GM21825 (cell line): Measurements from ENCODE around the gene GGTLC2.
"Not testable (repeated sequence)": the region's sequence is repeated elsewhere in the genome, so short reads cannot be mapped to it uniquely, and the experiment has no call there.

Experiments used
- ATAC-seq: cut with Tn5 transposase; IDR thresholded peaks from one replicate; pipeline ENCODE4 v1.9.1; 2021; ENCODE audit warnings: mild to moderate bottlenecking, moderate library complexity; ENCODE audit not compliant: unreplicated experiment

Gene GGTLC2

GRCh38 chr22:22644314-22644713 lies at the start of gene GGTLC2:
Gene GGTLC2, plus strand, starts transcription at chr22:22644614. Its CDS starts 1,732 bp downstream, at chr22:22646346.
- not testable (repeated sequence) for ATAC-seq

GRCh38 chr22:22595001-22595835 lies 49.2 kb upstream of the GGTLC2 start:
- no peak for ATAC-seq

- no peak for ATAC-seq
These were observed 46.3 kb upstream of the GGTLC2 start for GRCh38 chr22:22598144-22598543.

GRCh38 chr22:22599248-22599647 lies 45.2 kb upstream of the GGTLC2 start:
- no peak for ATAC-seq

DNA sequence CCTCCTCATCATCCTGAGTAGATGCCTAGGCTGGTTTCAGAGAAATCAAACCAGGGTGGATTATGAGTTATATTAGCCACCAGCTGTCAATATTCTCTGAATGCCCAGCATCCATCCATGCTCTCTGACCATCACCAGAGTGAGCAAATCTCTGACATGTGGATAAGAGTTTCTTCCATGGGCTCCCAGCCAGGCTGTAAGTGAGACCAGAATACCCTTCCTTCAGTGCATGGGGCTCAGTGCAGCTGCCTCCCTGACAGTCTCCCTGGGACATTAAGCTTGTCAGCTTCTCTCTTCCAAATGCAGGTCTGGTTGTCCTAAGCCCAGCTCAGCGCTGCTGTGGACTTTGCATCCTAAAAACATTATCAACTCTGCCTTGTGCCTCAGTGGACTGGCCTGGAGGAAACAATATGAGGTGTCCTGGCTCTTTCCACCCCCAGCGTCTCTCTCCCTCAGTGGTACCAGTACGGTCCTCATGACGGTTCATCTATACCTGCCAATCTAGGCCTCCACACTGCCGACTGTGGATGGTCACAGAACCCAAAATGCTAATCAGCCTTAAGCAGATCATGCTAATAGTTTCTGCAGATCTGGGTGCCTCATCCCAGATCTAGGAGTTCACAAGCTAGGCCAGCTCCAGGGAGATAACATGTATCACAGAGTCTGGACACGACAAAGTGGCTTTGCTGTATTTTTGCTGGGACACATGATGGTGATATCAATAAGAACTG lies 43.7 kb upstream of the GGTLC2 start:
- no peak for ATAC-seq

GRCh38 chr22:22603470-22603947 lies 40.9 kb upstream of the GGTLC2 start:
- no peak for ATAC-seq

DNA sequence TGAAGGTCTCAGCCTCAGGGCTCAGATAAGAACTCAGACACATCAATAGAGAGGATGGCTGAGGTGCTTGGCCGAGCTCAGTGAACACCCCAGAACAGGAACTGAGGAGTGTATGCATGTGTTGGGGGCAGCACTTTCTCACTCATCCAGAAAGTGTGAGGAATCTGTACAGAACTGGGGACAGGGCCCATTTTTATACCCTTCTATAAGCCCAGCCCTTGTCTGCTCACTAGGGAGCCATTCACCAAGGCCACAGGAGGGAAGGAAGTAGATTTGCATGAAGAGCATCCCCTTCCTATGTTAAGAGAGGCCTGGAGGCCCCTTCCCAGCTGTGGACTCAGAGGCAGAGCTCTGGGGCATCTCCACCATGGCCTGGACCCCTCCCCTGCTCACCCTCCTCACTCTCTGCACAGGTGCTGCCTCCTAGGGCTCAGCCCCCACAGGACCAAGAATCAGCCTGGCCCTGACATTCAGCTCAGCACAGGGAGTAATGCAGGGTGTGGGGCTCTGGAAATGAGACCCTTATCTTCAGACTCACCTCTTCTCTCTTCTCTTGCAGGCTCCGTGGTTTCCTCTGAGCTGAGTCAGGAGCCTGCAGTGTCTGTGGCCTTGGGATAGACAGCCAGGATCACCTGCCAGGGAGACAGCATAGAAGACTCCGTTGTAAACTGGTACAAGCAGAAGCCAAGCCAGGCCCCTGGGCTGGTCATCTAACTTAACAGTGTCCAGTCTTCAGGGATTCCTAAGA lies 39.9 kb upstream of the GGTLC2 start:
- no peak for ATAC-seq

- no peak for ATAC-seq
These were observed 39.4 kb upstream of the GGTLC2 start for GRCh38 chr22:22605074-22605404.

- not testable (repeated sequence) for ATAC-seq
These were observed 36.4 kb upstream of the GGTLC2 start for GRCh38 chr22:22608022-22608421.

DNA sequence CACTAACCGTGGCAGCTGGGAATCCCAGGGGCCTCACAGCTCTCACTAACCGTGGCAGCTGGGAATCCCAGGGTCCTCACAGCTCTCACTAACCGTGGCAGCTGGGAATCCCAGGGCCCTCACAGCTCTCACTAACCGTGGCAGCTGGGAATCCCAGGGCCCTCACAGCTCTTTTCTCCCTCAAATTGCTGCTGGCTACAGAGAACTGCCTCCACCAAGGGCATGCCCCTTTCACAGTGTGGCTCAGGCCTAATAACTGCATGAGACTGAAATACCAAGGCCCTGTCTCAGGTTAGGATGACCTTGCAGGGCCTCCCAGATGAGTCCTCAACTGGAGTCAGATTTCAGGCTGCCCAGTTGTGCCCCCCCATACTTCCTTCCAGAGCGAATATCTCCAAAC lies 35.1 kb upstream of the GGTLC2 start:
- ATAC-seq = no peak

GRCh38 chr22:22612516-22612915 lies 31.9 kb upstream of the GGTLC2 start:
- ATAC-seq = no peak

GRCh38 chr22:22614065-22614464 lies 30.3 kb upstream of the GGTLC2 start:
- ATAC-seq = no peak

DNA sequence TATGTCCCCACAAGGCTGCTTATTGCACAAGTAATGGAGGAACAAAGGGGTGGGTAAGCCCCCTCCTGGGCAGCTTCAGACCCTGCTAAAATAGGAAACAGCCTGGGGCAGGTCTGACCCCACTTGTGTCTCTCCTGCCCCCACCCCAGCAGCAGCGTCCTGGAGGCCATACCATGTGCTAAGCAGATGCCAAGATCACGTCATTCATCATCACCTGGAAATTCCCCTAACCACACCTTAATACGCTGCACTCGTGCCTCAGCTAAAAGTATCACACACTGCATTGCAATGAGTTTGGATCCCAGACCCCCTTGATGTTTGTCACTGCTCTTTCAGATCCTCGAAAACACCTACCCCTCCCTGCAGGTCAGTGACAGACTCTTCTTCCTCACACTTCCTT lies 27.8 kb upstream of the GGTLC2 start:
- no peak for ATAC-seq

DNA sequence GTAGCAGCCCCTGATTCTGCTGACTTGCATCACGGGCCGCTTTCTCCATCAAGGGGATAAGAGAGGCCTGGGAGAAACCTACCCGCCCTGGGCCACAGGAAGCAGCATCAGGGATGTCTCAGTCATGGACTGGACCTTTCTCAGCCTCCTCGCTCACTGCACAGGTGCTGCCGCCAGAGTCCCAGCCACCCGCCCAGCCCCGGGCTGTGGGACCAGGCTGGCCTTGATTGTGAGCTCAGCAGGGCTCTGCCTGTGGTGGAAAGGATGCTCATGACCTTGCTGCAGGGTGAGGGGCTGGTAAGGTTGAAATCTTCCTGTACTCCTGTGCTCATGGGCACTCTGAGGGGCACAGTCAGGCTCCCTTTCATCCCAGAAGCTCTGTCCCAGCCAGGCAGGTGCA lies 26.0 kb upstream of the GGTLC2 start:
- ATAC-seq = no peak

GRCh38 chr22:22618923-22619322 lies 25.5 kb upstream of the GGTLC2 start:
- no peak for ATAC-seq

- ATAC-seq = no peak
These were observed 24.5 kb upstream of the GGTLC2 start for GRCh38 chr22:22619765-22620414.

GRCh38 chr22:22628546-22629495 lies 15.6 kb upstream of the GGTLC2 start:
- ATAC-seq = not testable (repeated sequence)

GRCh38 chr22:22631223-22631652 lies 13.2 kb upstream of the GGTLC2 start:
- not testable (repeated sequence) for ATAC-seq

DNA sequence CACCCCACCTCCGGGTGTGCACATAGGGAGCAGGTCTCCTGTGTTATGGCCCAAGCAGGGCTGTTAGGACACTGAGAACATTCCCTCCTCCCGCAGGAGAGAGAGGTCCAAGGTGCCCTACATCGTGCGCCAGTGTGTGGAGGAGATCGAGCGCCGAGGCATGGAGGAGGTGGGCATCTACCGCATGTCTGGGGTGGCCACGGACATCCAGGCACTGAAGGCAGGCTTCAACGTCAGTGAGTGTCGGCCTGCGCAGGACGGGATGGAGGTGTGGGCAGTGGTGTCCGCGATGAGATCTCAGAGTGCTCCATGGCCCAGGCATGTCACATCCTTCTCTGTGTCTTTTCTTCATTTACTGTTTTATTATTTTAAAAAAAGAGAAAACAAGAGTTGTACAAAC lies 12.2 kb upstream of the GGTLC2 start:
- ATAC-seq = not testable (repeated sequence)

DNA sequence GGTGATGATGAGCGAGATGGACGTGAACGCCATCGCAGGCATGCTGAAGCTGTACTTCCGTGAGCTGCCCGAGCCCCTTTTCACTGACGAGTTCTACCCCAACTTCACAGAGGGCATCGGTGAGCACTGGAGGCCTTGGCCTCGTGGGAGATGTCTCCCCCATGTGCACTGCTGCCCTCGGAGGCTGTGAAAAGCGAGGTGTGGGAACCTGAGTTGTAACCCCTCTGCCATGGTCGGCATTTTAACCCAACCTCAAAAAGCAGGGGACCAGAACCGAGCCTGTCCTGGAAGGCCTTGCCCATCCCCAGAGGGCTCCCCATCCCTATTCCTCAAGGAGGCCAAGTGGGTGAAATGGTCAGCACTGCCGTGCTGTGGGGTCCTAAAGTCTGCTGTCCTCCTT lies 10.9 kb upstream of the GGTLC2 start:
- not testable (repeated sequence) for ATAC-seq
